Tongue (tissue), 2 donors: Measurements from ENCODE around the gene BORCS5. TPM values are rescaled to one million over a fixed set of nuclear protein-coding genes. Genes with fewer than 3 reads are reported as not detected.

Source experiments
- DNase-seq: peaks from one replicate; pipeline ENCODE4 v3.0.0-alpha.2; 2015
- total RNA-seq: library from RNA; depleted of rRNA; stranded (reverse); fragments of >200 nt; gene quantifications from one replicate; pipeline ENCODE4 v1.2.3, GENCODE V29; 2014

Gene BORCS5
- total RNA-seq, 1 donor from 2014 or later = 35.7 TPM

GRCh38 chr12:12436831-12437345 is 80.0 kb downstream of the BORCS5 start:
- DNase-seq = no peak

- no peak for DNase-seq
These were observed 82.8 kb downstream of the BORCS5 start for GRCh38 chr12:12439636-12440035.

- DNase-seq = no peak
These were observed 84.0 kb downstream of the BORCS5 start for GRCh38 chr12:12440784-12441428.

GRCh38 chr12:12441429-12441807 is 84.5 kb downstream of the BORCS5 start:
- no peak for DNase-seq

GRCh38 chr12:12441843-12442461 is 85.1 kb downstream of the BORCS5 start:
- no peak for DNase-seq

- DNase-seq = no peak
These were observed 85.7 kb downstream of the BORCS5 start for GRCh38 chr12:12442548-12443071.

- DNase-seq = peak; percentile 86
These were observed 86.6 kb downstream of the BORCS5 start for GRCh38 chr12:12443431-12443878.

- DNase-seq = no peak
These were observed 88.4 kb downstream of the BORCS5 start for GRCh38 chr12:12445165-12445881.

GRCh38 chr12:12445882-12446181 is 89.0 kb downstream of the BORCS5 start:
- DNase-seq = no peak

- no peak for DNase-seq
These were observed 89.9 kb downstream of the BORCS5 start for GRCh38 chr12:12446786-12447185.

GRCh38 chr12:12447236-12447635 is 90.4 kb downstream of the BORCS5 start:
- DNase-seq = no peak

- no peak for DNase-seq
These were observed 91.0 kb downstream of the BORCS5 start for GRCh38 chr12:12447837-12448236.

- DNase-seq = no peak
These were observed 92.7 kb downstream of the BORCS5 start for GRCh38 chr12:12449533-12450025.

GRCh38 chr12:12450043-12450471 is 93.2 kb downstream of the BORCS5 start:
- DNase-seq = no peak

- no peak for DNase-seq
These were observed 94.2 kb downstream of the BORCS5 start for GRCh38 chr12:12451098-12451497.

GRCh38 chr12:12452326-12452902 is 95.5 kb downstream of the BORCS5 start:
- DNase-seq = no peak

- DNase-seq = no peak
These were observed 96.8 kb downstream of the BORCS5 start for GRCh38 chr12:12453635-12454034.

- no peak for DNase-seq
These were observed 97.4 kb downstream of the BORCS5 start for GRCh38 chr12:12454315-12454714.

GRCh38 chr12:12456637-12457036 is 99.8 kb downstream of the BORCS5 start:
- DNase-seq = no peak

GRCh38 chr12:12460935-12461922 is 104.4 kb downstream of the BORCS5 start:
- DNase-seq = no peak

- DNase-seq = no peak
These were observed 105.0 kb downstream of the BORCS5 start for GRCh38 chr12:12461923-12462315.
